ENCODE data around the gene TECPR2.

- TF ChIP-seq CTCF (IDR thresholded peaks at IDR 0.05), result no peak
- no peak for TF ChIP-seq POLR2A (IDR thresholded peaks at IDR 0.05)
- TF ChIP-seq POLR2AphosphoS5 (IDR thresholded peaks at IDR 0.05; ENCODE audit: insufficient read depth in 1 of 2, low read depth in 1 of 2), result no peak
Measured at GRCh38 chr14:102320033-102320660, 42.6 kb upstream of the TECPR2 start.
